C4-2B (cell line): ENCODE results near the gene SIDT1.

ENCODE experiments used
- CTCF ChIP-seq: fragments of 450-650 bp; conservative IDR thresholded peaks from 2 replicates; pipeline ENCODE4 v1.5.1; 2017; ENCODE audit warnings: mild to moderate bottlenecking
- ZFX ChIP-seq: fragments of 450-650 bp; IDR thresholded peaks from 2 replicates; pipeline ENCODE4 v1.6.1; 2017

DNA sequence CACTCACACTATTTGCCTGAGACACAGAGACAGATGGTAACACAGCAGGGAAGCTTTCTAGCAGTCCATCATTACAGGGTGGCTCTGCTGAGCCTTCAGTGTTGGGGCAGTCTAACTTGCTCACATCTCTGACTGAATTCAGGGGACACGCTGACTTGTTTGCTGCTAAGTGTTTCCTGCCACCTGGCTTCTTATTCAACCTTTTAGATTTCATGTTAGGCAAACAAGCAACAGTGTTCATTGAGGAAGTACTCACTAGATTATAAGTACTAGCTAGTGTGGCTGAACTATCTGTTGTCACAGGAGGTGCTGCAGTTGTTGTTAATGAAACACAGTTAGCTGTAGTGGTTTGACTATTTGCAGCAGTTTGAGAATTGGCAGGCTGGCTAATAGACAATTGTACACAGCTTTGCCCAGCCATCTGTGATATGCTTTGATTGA is 126.8 kb downstream of the SIDT1 start:
- TF ChIP-seq CTCF (no peak), ZFX (no peak)
